SK-N-SH treated with all-trans-retinoic acid at 6 μM for 48 hours (cell line): Measurements from ENCODE around the gene HMCN2.

ENCODE experiments used
- CSDC2 ChIP-seq: fragments of 250-450 bp; sonication (Bioruptor Pico); IDR thresholded peaks from 2 replicates; pipeline ENCODE4 v1.5.0; 2020; ENCODE audit warnings: mild to moderate bottlenecking, moderate library complexity
- ISL1 ChIP-seq: fragments of 250-450 bp; sonication (Bioruptor Pico); IDR thresholded peaks from 2 replicates; pipeline ENCODE4 v2.1.2; 2022; ENCODE audit warnings: mild to moderate bottlenecking, moderate library complexity
- OSR1 ChIP-seq: fragments of 250-450 bp; sonication (Bioruptor Pico); IDR thresholded peaks from 2 replicates; pipeline ENCODE4 v1.8.0; 2022; ENCODE audit warnings: moderate library complexity, mild to moderate bottlenecking, inconsistent platforms
- RARB ChIP-seq: fragments of 250-450 bp; sonication (Bioruptor Pico); IDR thresholded peaks from 2 replicates; pipeline ENCODE4 v1.8.0; 2021; ENCODE audit warnings: mild to moderate bottlenecking, moderate library complexity
- SNAI2 ChIP-seq: fragments of 250-450 bp; sonication (Bioruptor Pico); IDR thresholded peaks from 2 replicates; pipeline ENCODE4 v1.5.0; 2020; ENCODE audit warnings: mild to moderate bottlenecking, moderate library complexity
- TCF4 ChIP-seq: fragments of 250-450 bp; sonication (Bioruptor Pico); IDR thresholded peaks from 2 replicates; pipeline ENCODE4 v1.8.0; 2021; ENCODE audit warnings: mild to moderate bottlenecking, moderate library complexity, borderline replicate concordance
- ZFP30 ChIP-seq: fragments of 450-650 bp; formaldehyde crosslinking; IDR thresholded peaks from 2 replicates; pipeline ENCODE4 v1.5.0; 2022; ENCODE audit warnings: mild to moderate bottlenecking, moderate library complexity
- TF ChIP-seq, protein P1 (sequence below): fragments of 250-450 bp; sonication (Bioruptor Pico); IDR thresholded peaks from 2 replicates; pipeline ENCODE4 v1.8.0; 2020; ENCODE audit warnings: mild to moderate bottlenecking, moderate library complexity, borderline replicate concordance
- TF ChIP-seq, protein P2 (sequence below): fragments of 250-450 bp; sonication (Bioruptor Pico); IDR thresholded peaks from 2 replicates; pipeline ENCODE4 v1.5.1; 2021; ENCODE audit warnings: mild to moderate bottlenecking, moderate library complexity
- TF ChIP-seq, protein P3 (sequence below): fragments of 250-450 bp; sonication (Bioruptor Pico); IDR thresholded peaks from 2 replicates; pipeline ENCODE4 v1.5.0; 2020; ENCODE audit warnings: mild to moderate bottlenecking, moderate library complexity
- TF ChIP-seq, protein P4 (sequence below): fragments of 250-450 bp; sonication (Bioruptor Pico); IDR thresholded peaks from 2 replicates; pipeline ENCODE4 v1.5.1; 2020; ENCODE audit warnings: low read depth, mild to moderate bottlenecking, moderate library complexity

DNA sequence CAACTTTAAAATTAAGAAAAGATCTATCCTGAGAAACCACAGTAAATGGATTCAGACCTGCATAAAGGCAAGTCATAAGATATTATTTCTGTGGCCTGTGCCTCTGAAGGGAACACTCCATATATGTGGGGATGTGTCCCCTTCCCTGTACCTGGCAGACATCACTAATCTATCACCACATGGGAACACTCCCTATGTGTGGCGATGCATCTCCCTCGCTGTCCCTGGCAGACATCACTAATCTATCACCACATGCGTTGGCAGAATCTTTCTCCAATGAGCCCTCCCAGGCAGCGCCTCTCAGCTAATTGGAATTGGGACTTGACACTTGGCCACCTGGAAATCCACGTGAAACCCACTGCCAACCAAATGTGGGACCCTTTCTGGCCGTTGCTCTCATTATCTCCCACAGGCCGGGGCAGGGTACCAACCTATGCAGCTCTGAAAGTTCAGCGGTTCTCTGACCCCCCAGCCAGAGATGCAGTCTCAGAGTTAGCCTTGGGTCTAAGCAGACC is 154.0 kb downstream of the HMCN2 start:
- TF ChIP-seq CSDC2 (CRISPR knock-in tag) (no peak), OSR1 (CRISPR knock-in tag) (no peak), RARB (no peak), TCF4 (CRISPR knock-in tag) (no peak), ZFP30 (no peak), SNAI2 (no peak), ISL1 (CRISPR knock-in tag) (no peak)
- TF ChIP-seq, protein P1, sequence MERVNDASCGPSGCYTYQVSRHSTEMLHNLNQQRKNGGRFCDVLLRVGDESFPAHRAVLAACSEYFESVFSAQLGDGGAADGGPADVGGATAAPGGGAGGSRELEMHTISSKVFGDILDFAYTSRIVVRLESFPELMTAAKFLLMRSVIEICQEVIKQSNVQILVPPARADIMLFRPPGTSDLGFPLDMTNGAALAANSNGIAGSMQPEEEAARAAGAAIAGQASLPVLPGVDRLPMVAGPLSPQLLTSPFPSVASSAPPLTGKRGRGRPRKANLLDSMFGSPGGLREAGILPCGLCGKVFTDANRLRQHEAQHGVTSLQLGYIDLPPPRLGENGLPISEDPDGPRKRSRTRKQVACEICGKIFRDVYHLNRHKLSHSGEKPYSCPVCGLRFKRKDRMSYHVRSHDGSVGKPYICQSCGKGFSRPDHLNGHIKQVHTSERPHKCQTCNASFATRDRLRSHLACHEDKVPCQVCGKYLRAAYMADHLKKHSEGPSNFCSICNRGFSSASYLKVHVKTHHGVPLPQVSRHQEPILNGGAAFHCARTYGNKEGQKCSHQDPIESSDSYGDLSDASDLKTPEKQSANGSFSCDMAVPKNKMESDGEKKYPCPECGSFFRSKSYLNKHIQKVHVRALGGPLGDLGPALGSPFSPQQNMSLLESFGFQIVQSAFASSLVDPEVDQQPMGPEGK (CRISPR knock-in tag), result no peak
- TF ChIP-seq, protein P2, sequence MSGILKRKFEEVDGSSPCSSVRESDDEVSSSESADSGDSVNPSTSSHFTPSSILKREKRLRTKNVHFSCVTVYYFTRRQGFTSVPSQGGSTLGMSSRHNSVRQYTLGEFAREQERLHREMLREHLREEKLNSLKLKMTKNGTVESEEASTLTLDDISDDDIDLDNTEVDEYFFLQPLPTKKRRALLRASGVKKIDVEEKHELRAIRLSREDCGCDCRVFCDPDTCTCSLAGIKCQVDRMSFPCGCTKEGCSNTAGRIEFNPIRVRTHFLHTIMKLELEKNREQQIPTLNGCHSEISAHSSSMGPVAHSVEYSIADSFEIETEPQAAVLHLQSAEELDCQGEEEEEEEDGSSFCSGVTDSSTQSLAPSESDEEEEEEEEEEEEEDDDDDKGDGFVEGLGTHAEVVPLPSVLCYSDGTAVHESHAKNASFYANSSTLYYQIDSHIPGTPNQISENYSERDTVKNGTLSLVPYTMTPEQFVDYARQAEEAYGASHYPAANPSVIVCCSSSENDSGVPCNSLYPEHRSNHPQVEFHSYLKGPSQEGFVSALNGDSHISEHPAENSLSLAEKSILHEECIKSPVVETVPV (CRISPR knock-in tag), result no peak
- TF ChIP-seq, protein P3, sequence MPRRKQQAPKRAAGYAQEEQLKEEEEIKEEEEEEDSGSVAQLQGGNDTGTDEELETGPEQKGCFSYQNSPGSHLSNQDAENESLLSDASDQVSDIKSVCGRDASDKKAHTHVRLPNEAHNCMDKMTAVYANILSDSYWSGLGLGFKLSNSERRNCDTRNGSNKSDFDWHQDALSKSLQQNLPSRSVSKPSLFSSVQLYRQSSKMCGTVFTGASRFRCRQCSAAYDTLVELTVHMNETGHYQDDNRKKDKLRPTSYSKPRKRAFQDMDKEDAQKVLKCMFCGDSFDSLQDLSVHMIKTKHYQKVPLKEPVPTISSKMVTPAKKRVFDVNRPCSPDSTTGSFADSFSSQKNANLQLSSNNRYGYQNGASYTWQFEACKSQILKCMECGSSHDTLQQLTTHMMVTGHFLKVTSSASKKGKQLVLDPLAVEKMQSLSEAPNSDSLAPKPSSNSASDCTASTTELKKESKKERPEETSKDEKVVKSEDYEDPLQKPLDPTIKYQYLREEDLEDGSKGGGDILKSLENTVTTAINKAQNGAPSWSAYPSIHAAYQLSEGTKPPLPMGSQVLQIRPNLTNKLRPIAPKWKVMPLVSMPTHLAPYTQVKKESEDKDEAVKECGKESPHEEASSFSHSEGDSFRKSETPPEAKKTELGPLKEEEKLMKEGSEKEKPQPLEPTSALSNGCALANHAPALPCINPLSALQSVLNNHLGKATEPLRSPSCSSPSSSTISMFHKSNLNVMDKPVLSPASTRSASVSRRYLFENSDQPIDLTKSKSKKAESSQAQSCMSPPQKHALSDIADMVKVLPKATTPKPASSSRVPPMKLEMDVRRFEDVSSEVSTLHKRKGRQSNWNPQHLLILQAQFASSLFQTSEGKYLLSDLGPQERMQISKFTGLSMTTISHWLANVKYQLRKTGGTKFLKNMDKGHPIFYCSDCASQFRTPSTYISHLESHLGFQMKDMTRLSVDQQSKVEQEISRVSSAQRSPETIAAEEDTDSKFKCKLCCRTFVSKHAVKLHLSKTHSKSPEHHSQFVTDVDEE (CRISPR knock-in tag), result no peak
- TF ChIP-seq, protein P4, sequence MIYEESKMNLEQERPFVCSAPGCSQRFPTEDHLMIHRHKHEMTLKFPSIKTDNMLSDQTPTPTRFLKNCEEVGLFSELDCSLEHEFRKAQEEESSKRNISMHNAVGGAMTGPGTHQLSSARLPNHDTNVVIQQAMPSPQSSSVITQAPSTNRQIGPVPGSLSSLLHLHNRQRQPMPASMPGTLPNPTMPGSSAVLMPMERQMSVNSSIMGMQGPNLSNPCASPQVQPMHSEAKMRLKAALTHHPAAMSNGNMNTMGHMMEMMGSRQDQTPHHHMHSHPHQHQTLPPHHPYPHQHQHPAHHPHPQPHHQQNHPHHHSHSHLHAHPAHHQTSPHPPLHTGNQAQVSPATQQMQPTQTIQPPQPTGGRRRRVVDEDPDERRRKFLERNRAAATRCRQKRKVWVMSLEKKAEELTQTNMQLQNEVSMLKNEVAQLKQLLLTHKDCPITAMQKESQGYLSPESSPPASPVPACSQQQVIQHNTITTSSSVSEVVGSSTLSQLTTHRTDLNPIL (CRISPR knock-in tag), result no peak
